Measurements from ENCODE around the gene ERAL1.

The ERAL1 gene

DNA sequence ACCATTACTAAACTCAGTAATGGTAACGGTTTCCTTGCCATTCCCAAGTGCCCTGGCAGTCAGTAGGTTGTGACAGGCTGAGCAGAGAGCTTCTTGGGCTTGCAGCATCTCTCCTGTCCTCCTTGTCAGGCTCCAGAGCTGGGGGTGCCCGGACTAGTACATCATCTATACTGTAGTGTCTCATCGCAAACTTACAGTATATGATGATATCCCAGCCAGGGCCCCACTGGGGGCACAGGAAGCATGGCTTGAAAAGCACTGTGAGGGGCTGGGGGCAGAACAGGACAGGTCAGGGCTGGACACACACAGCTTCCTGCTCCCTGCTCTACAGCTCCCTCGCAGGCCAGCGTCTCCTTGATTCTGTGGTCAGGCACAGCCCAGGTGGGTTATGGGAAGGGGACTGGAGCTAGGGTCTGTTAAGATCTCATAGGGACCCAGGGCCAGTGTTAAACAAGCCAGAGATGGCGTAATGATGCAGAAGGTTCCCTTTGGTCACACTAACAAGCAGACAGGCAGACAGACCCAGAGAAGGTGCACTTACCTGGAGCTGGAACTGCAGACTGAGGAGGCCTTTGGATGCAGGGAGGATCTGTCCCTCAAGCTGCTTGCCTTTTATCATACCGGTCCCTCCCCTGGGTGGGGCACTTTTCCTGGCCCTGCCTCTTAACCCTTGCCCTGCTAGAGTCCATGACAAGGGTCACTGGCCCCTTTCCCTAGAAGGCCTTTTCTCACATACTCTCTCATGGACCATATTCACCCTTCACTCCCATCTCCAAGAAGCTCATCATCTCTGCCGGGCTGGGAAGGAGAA lies 6.8 kb downstream of the ERAL1 start:
- H3K4me3 ChIP-seq (ENCODE audit: low read depth, low read length), result no peak overlapping the region
- TF ChIP-seq POLR2A (IDR thresholded peaks at IDR 0.05; ENCODE audit: extremely low read depth, insufficient read length) (no peak), MYC (IDR thresholded peaks at IDR 0.05; ENCODE audit: low read depth, low read length) (no peak)
- TF ChIP-seq, protein P1, sequence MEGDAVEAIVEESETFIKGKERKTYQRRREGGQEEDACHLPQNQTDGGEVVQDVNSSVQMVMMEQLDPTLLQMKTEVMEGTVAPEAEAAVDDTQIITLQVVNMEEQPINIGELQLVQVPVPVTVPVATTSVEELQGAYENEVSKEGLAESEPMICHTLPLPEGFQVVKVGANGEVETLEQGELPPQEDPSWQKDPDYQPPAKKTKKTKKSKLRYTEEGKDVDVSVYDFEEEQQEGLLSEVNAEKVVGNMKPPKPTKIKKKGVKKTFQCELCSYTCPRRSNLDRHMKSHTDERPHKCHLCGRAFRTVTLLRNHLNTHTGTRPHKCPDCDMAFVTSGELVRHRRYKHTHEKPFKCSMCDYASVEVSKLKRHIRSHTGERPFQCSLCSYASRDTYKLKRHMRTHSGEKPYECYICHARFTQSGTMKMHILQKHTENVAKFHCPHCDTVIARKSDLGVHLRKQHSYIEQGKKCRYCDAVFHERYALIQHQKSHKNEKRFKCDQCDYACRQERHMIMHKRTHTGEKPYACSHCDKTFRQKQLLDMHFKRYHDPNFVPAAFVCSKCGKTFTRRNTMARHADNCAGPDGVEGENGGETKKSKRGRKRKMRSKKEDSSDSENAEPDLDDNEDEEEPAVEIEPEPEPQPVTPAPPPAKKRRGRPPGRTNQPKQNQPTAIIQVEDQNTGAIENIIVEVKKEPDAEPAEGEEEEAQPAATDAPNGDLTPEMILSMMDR (IDR thresholded peaks at IDR 0.05; ENCODE audit: low read depth, low read length), result no peak
- TF ChIP-seq, protein P2, sequence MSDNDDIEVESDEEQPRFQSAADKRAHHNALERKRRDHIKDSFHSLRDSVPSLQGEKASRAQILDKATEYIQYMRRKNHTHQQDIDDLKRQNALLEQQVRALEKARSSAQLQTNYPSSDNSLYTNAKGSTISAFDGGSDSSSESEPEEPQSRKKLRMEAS (IDR thresholded peaks at IDR 0.05; ENCODE audit: low read depth, low read length), result no peak
- DNase-seq (ENCODE audit: low read depth), result peak; percentile 0

DNA sequence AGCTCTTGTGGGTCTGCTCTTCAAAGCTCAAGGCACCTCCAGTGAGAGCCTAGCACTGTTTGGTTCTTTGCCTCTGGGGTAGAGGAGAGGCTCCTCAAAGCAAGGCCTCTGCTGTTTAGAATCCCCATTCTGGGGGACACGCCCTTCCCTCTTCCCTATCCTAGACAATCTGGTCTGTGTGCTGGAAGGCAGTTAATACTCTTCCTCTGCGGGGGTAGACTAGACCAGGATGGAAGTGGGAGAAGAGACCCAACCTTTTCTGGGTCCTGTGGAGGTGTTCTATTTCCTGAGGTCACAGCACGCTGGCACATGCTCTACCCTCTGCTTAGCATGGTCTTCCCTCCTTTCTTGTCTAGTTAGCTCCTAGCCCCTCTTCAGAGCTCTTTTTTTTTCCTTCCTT lies 7.7 kb downstream of the ERAL1 start:
- H3K4me3 ChIP-seq (ENCODE audit: low read depth, low read length), result no peak overlapping the region
- no peak for DNase-seq (ENCODE audit: low read depth)

DNA sequence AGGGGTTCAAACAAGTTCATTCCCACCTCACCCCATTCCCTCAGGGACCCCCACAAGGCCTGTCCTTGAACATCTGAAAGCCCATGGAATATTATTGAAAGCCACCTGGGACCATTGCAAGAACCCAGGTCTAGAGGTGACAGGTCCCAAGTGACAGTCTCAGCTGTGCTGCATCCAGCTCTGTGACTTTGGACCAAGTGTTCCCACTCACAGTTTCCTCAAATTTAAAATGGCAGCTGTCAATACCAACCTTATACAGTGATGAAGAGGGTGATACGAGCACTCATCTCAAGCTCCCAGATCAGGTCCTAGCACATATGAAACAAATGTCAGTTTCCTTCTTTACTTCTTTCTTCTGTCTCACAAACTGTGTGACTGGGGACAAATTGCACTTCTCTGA lies 9.1 kb downstream of the ERAL1 start:
- TF ChIP-seq, protein P2 (IDR thresholded peaks at IDR 0.05; ENCODE audit: low read depth, low read length), result no peak
- TF ChIP-seq POLR2A (IDR thresholded peaks at IDR 0.05; ENCODE audit: extremely low read depth, insufficient read length) (no peak), MYC (IDR thresholded peaks at IDR 0.05; ENCODE audit: low read depth, low read length) (no peak)
- TF ChIP-seq, protein P1 (IDR thresholded peaks at IDR 0.05; ENCODE audit: low read depth, low read length), result no peak
- H3K4me3 ChIP-seq (ENCODE audit: low read depth, low read length), result no peak overlapping the region
- no peak for DNase-seq (ENCODE audit: low read depth)

More for the DNA sequence above, 7.7 kb downstream of the ERAL1 start:
- no peak for TF ChIP-seq POLR2A (IDR thresholded peaks at IDR 0.05; ENCODE audit: extremely low read depth, insufficient read length)

DNA sequence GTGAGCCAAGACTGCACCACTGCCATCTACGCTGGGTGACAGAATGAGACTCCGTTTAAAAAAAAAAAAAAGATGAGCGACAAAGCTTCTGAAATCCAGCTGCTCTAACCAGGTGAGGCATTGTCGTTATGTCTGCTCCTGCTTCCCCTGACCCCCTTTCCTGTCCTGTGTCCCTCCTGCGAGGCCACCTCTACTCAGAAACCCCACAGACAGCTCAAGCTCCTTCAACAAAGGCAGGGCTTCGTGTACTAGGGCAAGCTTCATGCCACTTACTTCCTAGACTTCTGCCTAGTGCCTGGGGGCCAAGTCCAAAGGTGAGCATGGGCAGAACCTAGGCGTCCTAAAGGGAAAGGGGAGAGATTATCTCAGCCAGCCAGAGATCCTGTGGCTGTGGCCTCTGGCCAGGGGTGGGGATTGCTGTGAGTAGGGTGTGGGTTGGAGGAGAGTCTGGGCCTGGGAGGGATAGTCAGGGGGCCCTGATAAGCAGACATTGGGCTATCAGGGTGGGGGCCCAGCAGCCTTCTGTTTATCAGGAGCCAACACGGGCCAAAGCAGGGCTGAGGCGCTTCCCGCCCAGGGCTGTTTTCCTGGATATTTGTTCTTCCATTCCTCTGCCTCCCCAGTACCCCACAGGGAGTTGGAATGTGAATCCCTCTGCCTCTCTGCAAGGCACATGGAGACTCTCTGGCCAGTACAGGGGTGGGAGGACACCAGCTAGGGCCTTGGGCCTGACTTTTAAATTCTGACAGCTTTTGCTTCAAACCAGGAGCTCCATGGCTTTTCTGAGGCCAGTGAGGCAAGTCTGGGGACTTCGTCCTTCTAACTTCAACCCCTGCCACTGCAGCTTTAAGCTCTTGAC lies 10.4 kb downstream of the ERAL1 start:
- H3K4me3 ChIP-seq (ENCODE audit: low read depth, low read length), result no peak overlapping the region
- TF ChIP-seq, protein P2 (IDR thresholded peaks at IDR 0.05; ENCODE audit: low read depth, low read length), result no peak
- TF ChIP-seq, protein P1 (IDR thresholded peaks at IDR 0.05; ENCODE audit: low read depth, low read length), result no peak
- TF ChIP-seq POLR2A (IDR thresholded peaks at IDR 0.05; ENCODE audit: extremely low read depth, insufficient read length), result no peak
- no peak for TF ChIP-seq MYC (IDR thresholded peaks at IDR 0.05; ENCODE audit: low read depth, low read length)
- DNase-seq (ENCODE audit: low read depth), result peak; percentile 1

DNA sequence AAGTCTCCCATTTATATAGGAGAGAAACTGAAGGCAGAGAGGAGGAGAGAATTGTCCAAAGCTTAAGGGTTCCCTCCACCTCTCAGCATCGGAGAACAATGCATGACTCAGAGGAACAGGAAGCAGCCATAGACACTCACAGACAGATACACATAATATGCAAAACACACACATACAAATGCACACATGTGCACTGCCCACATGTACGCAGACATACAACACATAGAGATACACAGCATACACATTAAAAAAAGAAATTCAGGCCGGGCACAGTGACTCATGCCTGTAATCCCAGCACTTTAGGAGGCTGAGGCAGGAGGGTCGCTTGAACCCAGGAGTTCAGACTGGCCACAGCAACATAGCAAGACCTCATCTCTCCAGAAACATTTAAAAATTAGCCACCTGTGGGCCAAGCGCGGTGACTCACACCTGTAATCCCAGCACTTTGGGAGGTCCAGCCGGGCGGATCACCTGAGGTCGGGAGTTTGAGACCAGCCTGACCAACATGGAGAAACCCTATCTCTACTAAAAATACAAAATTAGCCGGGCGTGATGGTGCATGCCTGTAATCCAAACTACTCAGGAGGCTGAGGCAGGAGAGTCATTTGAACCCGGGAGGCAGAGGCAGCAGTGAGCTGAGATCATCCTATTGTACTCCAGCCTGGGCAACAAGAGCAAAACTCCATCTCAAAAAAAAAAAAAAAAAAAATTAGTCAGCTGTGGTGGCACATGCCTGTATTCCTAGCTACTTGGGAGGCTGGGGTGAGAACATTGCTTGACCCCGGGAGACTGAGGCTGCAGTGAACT lies 11.3 kb downstream of the ERAL1 start:
- DNase-seq (ENCODE audit: low read depth), result peak; percentile 55
- no peak overlapping the region for H3K4me3 ChIP-seq (ENCODE audit: low read depth, low read length)
- TF ChIP-seq POLR2A (IDR thresholded peaks at IDR 0.05; ENCODE audit: extremely low read depth, insufficient read length), result no peak
- TF ChIP-seq, protein P2 (IDR thresholded peaks at IDR 0.05; ENCODE audit: low read depth, low read length), result no peak
- TF ChIP-seq, protein P1 (IDR thresholded peaks at IDR 0.05; ENCODE audit: low read depth, low read length), result no peak
- no peak for TF ChIP-seq MYC (IDR thresholded peaks at IDR 0.05; ENCODE audit: low read depth, low read length)

Measured in NB4 (cell line).